HEK293T (cell line): ENCODE data around the gene BRAF.

ENCODE experiments used
- CTCF ChIA-PET: fragments of 350-600 bp; formaldehyde crosslinking; extraction: SDS; loops from one replicate; lab custom pipeline; 2021; ENCODE audit warnings: antibody characterized with exemption, inconsistent platforms; lab: Yijun Ruan, JAX
- POLR2A ChIA-PET: fragments of 350-600 bp; formaldehyde crosslinking; extraction: SDS; loops from one replicate; lab custom pipeline; 2020; ENCODE audit warnings: antibody characterized with exemption, inconsistent platforms; lab: Yijun Ruan, JAX
- DNase-seq: peaks from one replicate; pipeline ENCODE4 v3.0.0; 2012; ENCODE audit warnings: mixed read lengths; ENCODE audit errors: extremely low spot score
- ARNT ChIP-seq: fragments of 450-650 bp; IDR thresholded peaks from 2 replicates; pipeline ENCODE4 v1.6.1; 2017; ENCODE audit warnings: mild to moderate bottlenecking
- BHLHE40 ChIP-seq: fragments of 450-650 bp; IDR thresholded peaks from 2 replicates; pipeline ENCODE4 v1.6.1; 2016; ENCODE audit warnings: mild to moderate bottlenecking, moderate library complexity, borderline replicate concordance
- CTBP1 ChIP-seq: fragments of 450-650 bp; IDR thresholded peaks from 2 replicates; pipeline ENCODE4 v1.6.1; 2016; ENCODE audit warnings: borderline replicate concordance
- ELF4 ChIP-seq: fragments of 450-650 bp; IDR thresholded peaks from 2 replicates; pipeline ENCODE4 v1.6.1; 2017; ENCODE audit warnings: antibody characterized with exemption
- FOXA1 ChIP-seq: fragments of 450-650 bp; IDR thresholded peaks from 2 replicates; pipeline ENCODE4 v1.6.1; 2016; ENCODE audit warnings: mild to moderate bottlenecking
- FOXK2 ChIP-seq: fragments of 450-650 bp; IDR thresholded peaks from 2 replicates; pipeline ENCODE4 v1.6.1; 2016; ENCODE audit warnings: mild to moderate bottlenecking
- FOXM1 ChIP-seq: fragments of 450-650 bp; IDR thresholded peaks from 2 replicates; pipeline ENCODE4 v1.6.1; 2017; ENCODE audit warnings: mild to moderate bottlenecking, borderline replicate concordance
- HDGF ChIP-seq: fragments of 450-650 bp; IDR thresholded peaks from 2 replicates; pipeline ENCODE4 v1.6.1; 2017; ENCODE audit warnings: antibody characterized with exemption, borderline replicate concordance
- L3MBTL2 ChIP-seq: fragments of 450-650 bp; conservative IDR thresholded peaks from 2 replicates; pipeline ENCODE4 v1.6.1; 2016; ENCODE audit warnings: mild to moderate bottlenecking
- LEF1 ChIP-seq: fragments of 450-650 bp; IDR thresholded peaks from 2 replicates; pipeline ENCODE4 v1.6.1; 2017; ENCODE audit warnings: mild to moderate bottlenecking, borderline replicate concordance
- NFRKB ChIP-seq: fragments of 450-650 bp; IDR thresholded peaks from 2 replicates; pipeline ENCODE4 v1.6.1; 2016; ENCODE audit warnings: mild to moderate bottlenecking, moderate library complexity
- SP1 ChIP-seq: fragments of 450-650 bp; IDR thresholded peaks from 2 replicates; pipeline ENCODE4 v1.6.1; 2017
- SUZ12 ChIP-seq: fragments of 450-650 bp; IDR thresholded peaks from 2 replicates; pipeline ENCODE4 v1.6.1; 2016; ENCODE audit warnings: mild to moderate bottlenecking
- TARDBP ChIP-seq: fragments of 450-650 bp; IDR thresholded peaks from 2 replicates; pipeline ENCODE4 v1.6.1; 2016
- ZNF384 ChIP-seq: fragments of 450-650 bp; IDR thresholded peaks from 2 replicates; pipeline ENCODE4 v1.6.1; 2016
- TF ChIP-seq, protein P1 (sequence below): fragments of 450-650 bp; IDR thresholded peaks from 2 replicates; pipeline ENCODE4 v1.6.1; 2016

BRAF gene

DNA sequence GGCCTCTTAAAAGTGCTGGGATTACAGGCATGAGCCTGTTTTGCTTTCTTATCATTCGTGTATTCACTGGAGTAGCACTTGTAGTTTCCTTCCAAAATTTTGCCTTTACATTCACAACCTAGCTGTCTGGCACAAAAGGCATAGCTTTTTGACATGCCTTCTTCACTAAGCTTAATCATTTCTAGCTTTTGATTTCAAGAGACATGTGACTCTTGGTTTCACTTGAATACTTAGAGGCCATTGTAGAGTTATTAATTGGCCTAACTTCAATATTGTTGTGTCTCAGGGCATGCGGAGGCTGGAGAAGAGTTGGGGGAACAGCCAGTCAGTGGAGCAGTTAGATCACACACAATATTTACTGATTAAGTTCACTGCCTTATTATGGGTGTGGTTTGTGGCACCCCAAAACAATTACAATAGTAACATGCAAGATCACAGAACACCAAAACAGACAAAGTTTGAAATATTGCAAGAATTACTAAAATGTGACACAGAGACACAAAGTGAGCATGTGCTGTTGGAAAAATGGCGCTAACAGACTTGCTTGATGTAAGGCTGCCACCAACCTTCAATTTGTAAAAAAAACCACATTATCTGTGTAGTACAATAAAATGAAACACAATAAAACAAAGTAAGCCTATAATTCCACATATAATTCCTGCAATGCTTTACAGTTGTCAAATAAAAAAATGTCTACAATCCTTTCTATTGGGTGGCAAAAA, 43.1 kb downstream of the BRAF start:
- DNase-seq = no peak
- TF ChIP-seq FOXK2 (no peak), BHLHE40 (no peak), SP1 (no peak), HDGF (no peak), FOXM1 (no peak), FOXA1 (no peak), ELF4 (no peak), NFRKB (no peak), TARDBP (no peak), L3MBTL2 (no peak), ARNT (no peak), CTBP1 (no peak), LEF1 (no peak), ZNF384 (no peak), SUZ12 (no peak)
- TF ChIP-seq, protein P1, sequence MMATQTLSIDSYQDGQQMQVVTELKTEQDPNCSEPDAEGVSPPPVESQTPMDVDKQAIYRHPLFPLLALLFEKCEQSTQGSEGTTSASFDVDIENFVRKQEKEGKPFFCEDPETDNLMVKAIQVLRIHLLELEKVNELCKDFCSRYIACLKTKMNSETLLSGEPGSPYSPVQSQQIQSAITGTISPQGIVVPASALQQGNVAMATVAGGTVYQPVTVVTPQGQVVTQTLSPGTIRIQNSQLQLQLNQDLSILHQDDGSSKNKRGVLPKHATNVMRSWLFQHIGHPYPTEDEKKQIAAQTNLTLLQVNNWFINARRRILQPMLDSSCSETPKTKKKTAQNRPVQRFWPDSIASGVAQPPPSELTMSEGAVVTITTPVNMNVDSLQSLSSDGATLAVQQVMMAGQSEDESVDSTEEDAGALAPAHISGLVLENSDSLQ = no peak
- CTCF ChIA-PET = no interaction called here
- POLR2A ChIA-PET = interaction anchor here (1.3 kb wide), 1 partner anchor 10 kb away, joined by 3 read pairs; no protein-coding TSS in a partner anchor

DNA sequence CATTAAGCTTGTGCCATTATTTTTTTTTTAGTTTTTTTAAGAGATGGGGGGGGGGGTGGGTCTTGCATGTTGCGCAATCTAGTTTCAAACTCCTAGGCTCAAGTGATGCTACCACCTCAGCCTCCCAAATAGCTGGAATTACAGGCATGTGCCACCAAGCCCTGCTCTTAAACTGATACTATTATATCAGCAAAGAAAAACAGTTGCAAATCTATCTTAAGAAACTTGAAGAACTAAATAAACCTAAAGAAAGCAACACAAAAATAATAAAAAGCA, 47.5 kb downstream of the BRAF start:
- TF ChIP-seq ELF4 = no peak
- TF ChIP-seq CTBP1 = no peak
- TF ChIP-seq SP1 = no peak
- TF ChIP-seq SUZ12 = no peak
- no peak for TF ChIP-seq TARDBP
- no peak for TF ChIP-seq ARNT
- no peak for TF ChIP-seq NFRKB
- TF ChIP-seq, protein P1 = no peak
- no peak for TF ChIP-seq FOXK2
- TF ChIP-seq BHLHE40 = no peak
- no peak for TF ChIP-seq LEF1
- TF ChIP-seq ZNF384 = no peak
- no peak for TF ChIP-seq FOXA1
- no peak for TF ChIP-seq HDGF
- TF ChIP-seq L3MBTL2 = no peak
- TF ChIP-seq FOXM1 = no peak
- CTCF ChIA-PET = no interaction called here
- POLR2A ChIA-PET = no interaction called here
- DNase-seq = no peak

DNA sequence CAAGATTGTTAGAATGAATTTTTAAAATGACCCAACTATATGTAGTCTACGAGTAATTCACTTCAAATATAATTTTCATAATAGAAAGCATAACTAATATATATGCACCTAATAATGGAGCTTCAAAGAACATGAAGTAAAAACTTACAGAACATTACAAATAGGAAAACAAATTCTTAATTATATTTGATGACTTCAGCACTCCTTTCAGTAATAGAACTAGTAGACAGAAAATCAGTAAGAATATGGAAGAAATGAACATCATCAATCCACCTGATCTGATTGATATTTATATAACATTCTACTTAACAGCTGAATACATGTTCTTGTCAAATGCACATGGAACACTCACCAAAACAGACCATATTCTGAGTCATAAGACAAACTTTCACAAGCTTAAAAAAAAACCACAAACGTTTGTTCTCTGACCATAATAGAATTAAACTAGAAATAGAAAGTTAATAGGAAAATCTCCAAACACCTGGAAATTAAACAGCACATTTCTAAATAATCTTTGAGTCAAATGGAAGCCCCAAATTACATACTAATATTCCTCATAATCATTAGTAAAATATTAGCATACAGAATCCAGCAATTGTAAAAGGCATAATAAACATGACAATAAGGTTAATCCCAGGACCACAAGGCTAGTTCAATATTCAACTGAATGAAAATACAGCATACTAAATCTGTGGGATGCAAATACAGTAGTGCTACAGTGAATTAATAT, 48.0 kb downstream of the BRAF start:
- ChIA-PET CTCF (no interaction called here), POLR2A (no interaction called here)
- DNase-seq = no peak
- TF ChIP-seq, protein P1 = no peak
- TF ChIP-seq L3MBTL2 = no peak
- TF ChIP-seq BHLHE40 = no peak
- TF ChIP-seq ARNT = no peak
- no peak for TF ChIP-seq FOXK2
- TF ChIP-seq LEF1 = no peak
- no peak for TF ChIP-seq ZNF384
- no peak for TF ChIP-seq HDGF
- no peak for TF ChIP-seq CTBP1
- TF ChIP-seq TARDBP = no peak

DNA sequence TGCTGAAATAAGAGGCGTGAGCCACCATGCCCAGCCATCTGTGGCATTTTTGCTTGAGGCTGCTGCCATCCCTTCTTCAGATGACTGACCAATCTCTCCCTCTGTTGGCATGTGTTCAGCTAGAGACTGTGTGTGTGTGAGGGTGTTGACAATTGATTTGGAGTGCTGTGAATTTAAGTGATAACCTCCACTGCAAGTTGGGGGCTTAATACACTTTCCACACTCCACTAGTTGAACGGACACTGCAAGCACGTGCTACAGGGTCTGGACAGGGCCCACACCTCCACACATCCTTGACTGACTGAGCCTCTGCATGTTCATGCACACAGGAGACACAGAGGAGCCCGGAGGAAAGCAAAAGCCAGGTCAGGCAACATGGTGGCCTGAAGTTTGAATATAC, 51.3 kb downstream of the BRAF start:
- no peak for DNase-seq
- POLR2A ChIA-PET = no interaction called here
- no peak for TF ChIP-seq ZNF384
- TF ChIP-seq SUZ12 = no peak
- TF ChIP-seq, protein P1 = no peak
- TF ChIP-seq FOXM1 = no peak
- TF ChIP-seq TARDBP = no peak
- TF ChIP-seq ELF4 = no peak
- no peak for TF ChIP-seq BHLHE40
- TF ChIP-seq L3MBTL2 = no peak
- TF ChIP-seq NFRKB = no peak
- TF ChIP-seq FOXA1 = no peak
- TF ChIP-seq HDGF = no peak
- no peak for TF ChIP-seq CTBP1
- TF ChIP-seq LEF1 = no peak
- CTCF ChIA-PET = no interaction called here

DNA sequence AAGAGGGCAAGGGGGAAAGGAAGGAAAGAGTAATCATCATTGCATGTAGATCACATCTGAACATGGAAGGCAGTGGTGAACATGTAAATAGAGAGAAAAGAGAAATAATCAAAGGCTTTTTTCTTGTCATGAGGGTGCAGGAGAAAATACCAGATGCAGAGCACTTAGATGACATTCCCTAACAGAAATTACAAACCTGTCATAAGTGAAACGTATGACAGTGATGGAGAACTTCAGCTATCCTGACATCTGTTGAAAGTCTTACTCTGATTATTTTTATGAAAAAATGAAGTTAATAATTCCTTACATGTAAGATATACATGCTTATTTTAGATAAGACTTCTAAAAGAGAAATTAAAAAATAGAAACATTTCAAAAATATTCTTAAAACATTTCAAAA, 54.7 kb downstream of the BRAF start:
- no peak for DNase-seq
- no peak for TF ChIP-seq ARNT
- TF ChIP-seq TARDBP = no peak
- TF ChIP-seq, protein P1 = no peak
- TF ChIP-seq SUZ12 = no peak
- no peak for TF ChIP-seq SP1
- no peak for TF ChIP-seq BHLHE40
- TF ChIP-seq CTBP1 = no peak
- TF ChIP-seq FOXA1 = no peak
- ChIA-PET POLR2A (no interaction called here), CTCF (no interaction called here)
